NCI-H748 (cell line): ENCODE data around the gene NDUFAF8.
A peak's percentile ranks its signal among the peaks of the same experiment; 100 is the strongest.
"Not testable (repeated sequence)": the region's sequence is repeated elsewhere in the genome, so short reads cannot be mapped to it uniquely, and the experiment has no call there.

Experiments
- DNase-seq: peaks from one replicate; lab custom pipeline; 2025; ENCODE audit not compliant: unreplicated experiment; lab: John Stamatoyannopoulos, UW

NDUFAF8 gene

DNA sequence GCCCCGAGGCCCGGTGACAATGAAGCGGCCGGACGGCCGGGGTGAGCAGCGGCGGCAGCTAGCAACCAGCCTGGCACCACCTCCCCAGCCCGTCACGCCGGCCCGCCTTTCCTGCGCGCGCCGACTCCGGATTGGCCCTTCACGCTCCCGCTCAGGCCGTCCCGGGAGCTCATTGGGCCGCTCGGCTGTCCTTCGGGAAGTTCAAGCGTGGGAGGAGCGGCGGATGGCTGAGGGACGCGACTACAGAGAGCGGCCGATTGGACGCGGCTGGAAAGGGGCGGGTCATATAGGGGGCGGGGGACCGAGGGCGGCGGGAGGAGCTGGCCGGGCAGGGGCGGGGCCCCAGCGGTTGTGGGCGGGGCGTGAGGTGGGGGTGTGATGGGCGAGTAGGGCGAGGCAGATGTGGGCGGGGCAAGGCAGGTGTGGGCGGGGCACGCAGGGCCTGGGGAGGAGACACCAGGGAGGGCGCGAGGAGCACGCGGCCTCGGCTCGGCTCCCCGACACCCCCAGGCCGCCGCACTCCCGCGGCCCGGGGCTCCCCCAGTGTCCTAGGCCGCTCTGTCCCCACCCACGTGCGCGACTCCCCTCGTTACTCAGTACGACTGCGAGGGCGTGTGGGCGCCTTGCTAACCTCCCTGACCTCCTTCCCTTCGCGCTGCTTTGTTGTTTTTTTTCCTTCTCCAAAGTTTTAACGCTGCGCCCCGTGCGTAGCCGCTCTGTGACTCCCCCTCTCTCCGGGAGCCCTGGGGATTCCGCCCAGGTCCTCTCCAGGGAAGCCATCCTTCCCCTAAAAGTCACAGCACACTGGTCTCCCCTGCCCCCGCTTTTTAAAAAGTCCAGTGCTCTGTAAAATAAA lies 16.0 kb upstream of the NDUFAF8 start, which contains the start of gene CEP131:
Gene CEP131 (minus strand): TSS at position 60 of the 856 bp plus-strand sequence. CDS start 2,909 bp downstream, outside the sequence.
- DNase-seq, result peak; percentile 96

DNA sequence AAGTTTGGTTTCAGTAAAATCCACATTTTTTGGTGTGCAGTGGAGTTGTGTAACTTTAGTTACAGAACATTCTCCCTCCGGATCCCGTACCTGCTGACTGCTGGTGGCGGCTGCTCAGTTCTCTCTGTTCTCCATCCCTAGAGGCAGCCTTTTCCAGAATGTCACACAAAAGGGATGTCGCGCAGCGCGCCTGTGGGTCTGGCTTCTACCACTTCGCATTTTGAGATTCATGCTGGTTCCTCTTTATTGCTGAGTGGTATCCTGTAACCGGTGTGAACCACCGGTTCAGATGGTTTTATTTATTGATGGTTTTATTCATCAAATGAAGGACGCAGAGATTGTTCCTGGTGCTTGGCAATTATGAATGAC lies 15.4 kb upstream of the NDUFAF8 start:
- peak; percentile 63 for DNase-seq

DNA sequence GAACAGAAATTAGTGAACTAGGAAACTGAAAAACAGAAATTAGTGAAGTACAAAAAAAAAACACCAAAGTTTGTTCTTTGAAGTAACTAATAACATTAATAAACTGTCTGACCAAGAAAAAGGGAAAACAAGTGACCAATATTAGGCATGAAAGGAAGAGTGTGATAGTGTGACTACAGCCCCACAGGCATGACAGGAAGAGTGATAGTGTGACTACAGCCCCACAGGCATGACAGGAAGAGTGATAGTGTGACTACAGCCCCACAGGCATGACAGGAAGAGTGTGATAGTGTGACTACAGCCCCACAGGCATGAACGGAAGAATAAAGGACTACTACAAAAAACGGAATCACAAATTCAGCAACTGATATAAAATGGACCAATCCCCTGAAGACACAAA lies 11.5 kb upstream of the NDUFAF8 start:
- DNase-seq, result not testable (repeated sequence)

DNA sequence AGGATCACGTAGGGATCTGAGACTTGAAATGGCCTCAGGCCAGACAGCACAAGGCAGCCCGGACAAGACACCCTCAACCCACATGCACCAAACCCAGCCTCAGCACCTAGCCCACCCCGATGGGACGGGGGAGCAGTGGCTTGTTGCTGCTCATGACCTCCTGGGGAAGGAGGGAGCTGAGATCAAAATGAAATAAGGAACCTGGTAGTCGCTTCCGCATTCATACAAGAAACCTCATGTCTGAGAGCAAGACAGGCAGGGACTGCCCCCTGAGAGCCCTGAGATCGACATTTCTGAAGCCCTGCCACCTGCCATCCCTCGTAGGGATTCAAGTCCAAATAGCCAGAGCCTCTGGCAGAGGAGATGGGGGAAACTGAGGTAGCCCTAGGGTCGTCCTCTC lies 10.7 kb upstream of the NDUFAF8 start:
- DNase-seq, result no peak

DNA sequence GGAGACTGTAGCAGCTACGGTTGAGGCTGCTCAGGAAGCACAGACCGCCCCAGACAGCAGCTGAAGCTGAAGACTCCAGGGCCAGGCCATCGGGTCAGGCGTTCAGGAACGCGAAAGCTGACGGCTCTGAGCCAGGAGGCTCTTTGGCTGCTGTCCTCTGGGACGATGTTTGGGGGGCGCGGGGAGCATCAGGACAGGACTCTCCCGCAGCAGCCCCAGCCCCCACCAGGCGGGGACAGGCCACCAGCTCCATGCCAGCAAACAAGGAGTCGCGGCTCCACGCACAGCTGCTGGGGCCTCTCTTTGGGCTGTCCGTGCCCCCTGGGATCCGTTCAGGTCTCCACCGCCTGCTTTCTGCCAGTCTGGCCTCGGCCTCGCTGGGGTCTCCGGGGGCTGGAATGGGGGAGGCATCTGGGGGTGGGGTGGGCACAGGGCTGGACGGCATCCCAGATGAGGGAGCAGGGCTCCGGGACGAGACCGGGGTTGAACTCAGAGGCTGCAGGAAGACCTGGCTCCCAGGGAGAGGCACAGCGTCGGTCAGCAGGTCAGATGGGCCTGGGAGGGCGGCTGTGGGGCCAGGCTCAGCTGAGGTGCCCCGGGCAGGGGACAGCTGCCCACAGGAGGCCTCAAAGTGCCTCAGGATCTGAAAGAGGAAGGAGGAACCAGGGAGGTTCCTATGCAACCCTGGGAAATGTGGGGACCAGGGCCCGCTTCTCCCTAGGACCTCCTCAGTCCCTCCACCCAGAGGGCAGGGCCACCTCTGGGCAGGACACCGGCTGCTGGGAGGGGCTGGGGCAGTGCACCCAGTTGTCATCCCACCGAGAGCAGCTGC lies 10.1 kb upstream of the NDUFAF8 start:
- DNase-seq, result no peak

DNA sequence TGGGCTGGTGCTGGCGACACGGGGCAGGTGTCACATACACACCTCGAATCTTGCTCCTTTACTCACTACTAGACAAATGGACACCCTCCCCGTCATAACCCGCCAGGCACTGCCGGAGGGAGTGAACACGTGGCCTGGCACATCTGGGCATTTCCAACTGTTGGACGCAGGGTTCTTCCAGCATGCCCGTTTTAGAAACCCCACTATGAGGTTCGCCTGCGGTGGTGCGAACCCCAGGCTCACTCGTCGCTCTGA lies 9.5 kb upstream of the NDUFAF8 start:
- DNase-seq, result no peak

DNA sequence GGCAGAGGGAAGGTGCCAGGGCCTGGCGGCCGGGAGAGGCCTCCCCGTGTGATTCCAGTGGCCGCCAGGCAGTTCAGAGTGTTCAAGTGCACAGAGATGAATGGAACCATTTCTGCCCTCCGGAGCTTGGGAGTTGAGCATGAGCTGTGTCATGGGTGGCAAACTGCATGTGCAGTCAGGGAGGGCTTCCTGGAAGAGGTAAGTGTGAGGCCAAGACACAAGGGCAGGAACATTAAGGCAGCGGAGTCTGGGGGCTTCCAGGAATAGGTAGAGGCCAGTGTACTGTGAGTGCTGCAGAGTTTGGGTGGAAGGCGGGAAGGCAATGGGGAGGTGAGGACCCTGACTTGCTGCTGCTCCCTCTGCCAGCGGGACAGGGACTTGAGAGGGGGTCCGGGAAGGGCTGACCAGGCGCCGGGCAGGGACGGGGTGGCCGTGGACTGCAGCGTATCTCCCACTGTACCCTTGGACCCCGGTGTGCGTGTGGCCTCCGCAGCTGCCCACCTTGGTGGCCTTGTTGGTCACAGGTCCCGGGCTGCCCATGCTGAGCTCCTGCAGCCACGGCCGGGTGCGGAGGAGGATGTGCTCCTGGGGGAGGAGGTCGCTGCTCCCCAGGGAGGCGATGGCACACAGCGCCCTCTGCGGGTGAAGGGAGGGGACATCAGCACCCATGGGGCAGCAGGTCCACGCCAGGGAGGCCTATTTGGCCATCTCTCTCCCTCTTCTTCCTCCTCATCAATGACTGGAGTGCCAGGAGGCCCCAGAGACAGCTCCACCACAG lies 8.9 kb upstream of the NDUFAF8 start:
- DNase-seq, result no peak

DNA sequence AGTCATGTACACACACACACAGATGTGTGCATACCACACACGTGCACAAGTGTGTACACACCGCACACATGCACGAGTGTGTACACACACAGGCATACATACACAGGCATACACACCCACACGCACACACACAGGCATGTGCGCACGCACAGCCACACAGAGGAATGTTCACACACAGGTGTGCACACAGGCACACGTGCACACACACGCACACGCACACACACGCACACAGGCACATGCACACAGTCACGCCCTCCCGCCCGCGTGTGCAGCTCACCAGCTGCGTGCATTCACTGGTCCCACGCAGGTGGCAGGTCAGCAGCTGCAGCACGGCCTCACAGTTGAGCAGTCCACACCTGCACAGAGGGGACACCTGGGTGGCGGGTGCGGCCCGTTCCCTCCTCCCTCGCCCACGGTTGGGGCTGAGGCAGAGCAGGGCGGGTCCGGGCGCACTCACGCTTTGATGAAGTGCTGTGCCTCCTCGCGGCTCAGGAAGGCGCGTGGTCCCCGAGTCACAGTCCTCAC lies 7.9 kb upstream of the NDUFAF8 start:
- peak; percentile 18 for DNase-seq

DNA sequence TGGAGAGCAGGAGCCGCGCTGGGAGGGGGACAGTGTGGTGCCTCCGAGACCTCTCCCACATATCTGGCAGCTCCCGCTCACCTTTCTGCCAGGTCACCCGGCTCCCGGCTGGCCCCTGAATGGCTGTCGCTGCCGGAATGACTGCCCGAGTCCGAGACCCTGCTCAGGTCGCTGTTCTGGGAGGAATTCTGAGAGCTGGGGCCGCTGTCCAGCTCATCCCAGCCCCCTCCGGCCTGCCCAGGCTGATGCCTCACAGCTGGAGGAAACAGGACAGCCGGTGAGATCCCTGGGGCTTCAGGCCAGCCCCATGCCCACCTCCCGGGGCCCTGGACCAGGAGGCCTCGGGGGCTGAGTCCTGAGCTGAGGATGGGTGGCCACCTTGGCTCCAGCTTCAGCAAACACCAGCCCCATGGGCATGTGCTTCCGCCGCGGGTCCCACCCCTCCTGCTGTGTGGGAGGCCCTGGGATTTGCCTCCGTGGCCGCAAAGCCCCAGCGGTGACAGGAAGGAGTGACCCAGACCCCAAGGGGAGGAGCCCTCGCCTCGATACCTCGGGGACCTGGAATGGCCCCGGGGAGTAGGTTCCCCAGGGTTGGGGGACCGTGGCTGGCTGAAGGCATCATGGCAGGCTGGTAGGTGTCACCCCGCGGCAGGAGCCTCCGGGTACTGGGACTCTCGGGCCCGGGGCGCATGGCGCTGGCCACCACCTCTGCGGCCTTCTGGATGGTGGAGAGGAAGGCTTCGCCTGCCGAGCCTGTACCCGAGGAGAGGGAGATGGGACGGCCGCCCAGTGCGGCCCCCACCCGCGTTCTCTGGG lies 7.1 kb upstream of the NDUFAF8 start:
- DNase-seq, result no peak

DNA sequence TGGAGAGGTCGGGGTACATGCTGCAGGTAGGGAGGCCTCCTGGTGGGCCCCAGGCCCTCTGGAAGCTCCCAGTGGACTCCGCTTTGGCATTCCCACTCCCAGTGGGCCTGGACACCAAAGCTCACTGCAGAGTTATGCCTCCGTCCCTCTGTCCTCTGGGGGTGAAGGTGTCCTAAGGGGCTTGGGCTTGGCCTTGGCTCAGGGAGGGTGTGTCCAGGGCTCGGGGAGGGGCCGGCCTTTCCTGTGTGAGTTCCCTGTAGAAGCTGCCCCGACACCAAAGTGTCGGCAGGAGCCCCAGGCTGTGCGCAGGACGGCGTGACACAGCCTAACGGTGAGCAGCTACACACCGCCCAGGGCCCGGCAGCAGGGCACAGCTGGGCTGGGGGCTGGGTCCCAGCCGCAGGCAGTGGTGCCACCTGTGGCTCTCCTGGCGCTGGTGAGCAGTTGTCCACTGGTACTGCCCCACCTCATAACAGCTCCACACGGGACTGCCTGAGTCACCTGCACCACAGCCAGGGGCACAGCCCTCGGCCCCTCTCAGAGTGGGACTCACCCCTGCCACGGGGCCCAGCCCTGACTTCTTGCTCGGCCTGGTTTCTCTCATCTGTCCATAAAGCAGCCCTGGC lies 6.4 kb upstream of the NDUFAF8 start:
- no peak for DNase-seq

DNA sequence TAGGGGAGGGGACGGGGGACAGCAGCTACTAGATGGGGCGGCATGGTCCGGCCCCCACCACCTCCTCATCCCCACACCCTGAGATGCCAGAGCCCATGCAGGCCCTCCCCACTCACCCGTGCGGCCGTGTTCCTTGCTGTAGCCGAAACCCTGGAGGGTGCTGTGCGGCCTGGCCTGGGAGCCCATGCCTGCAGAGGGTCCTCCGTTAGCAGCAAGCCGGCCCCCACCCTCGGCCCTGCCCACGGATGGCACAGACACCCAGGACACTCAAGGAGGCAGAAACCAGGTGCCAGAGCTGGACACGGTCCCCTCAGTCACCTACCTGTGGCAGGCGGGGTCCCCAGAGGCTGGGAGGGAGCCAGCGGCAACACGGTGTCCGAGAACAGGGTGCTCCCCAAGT lies 5.8 kb upstream of the NDUFAF8 start:
- no peak for DNase-seq

DNA sequence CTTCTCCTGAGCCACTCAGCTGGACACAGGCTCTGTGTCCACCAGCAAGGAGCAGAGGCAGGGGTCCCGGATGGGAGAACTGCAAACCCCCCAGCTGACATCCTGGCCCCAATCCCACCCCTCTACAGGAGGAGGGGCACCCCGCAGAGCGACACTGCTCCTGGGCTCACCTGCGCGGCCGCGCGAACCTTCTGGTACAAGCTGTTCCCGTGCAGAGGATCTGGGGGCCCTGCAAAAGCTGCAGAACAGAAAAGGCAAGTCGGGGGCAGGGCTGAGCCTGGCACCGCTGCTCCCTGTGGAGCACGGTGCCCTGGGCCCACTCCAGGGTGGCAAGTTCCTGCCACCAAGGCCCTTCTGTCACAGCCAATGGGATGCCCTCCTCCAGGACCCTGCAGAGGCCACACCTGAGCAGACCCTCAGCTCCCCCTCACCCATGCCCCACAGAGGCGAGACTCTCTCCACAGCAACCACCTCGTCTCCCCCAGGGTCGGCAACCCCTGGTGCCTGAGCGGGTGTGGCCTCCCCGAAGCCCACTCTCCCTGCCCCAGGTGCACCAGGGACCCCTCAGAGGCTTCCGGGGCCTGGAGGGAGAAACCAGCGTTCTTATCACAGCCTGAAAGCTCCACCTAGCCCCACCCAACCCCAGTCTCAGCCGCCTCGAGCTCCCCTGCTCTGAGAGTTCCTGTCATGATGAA lies 5.2 kb upstream of the NDUFAF8 start:
- no peak for DNase-seq

DNA sequence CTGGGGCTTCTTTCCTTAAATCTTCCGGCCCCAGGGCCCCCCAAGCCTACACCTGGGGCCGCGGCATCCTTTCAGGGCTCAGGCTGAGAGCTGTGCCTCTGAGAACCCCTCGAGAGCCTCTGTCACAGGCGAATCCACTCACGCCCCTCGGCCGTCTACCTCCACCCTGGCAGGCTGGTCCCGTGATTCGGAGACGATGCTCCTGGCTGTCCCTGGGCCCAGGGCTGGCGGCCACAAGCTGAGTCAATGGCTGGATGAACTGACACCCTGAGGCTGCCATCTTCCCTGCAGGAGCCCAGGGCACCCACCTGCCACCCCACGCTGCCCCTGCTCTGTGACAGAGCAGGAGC lies 4.6 kb upstream of the NDUFAF8 start:
- no peak for DNase-seq

DNA sequence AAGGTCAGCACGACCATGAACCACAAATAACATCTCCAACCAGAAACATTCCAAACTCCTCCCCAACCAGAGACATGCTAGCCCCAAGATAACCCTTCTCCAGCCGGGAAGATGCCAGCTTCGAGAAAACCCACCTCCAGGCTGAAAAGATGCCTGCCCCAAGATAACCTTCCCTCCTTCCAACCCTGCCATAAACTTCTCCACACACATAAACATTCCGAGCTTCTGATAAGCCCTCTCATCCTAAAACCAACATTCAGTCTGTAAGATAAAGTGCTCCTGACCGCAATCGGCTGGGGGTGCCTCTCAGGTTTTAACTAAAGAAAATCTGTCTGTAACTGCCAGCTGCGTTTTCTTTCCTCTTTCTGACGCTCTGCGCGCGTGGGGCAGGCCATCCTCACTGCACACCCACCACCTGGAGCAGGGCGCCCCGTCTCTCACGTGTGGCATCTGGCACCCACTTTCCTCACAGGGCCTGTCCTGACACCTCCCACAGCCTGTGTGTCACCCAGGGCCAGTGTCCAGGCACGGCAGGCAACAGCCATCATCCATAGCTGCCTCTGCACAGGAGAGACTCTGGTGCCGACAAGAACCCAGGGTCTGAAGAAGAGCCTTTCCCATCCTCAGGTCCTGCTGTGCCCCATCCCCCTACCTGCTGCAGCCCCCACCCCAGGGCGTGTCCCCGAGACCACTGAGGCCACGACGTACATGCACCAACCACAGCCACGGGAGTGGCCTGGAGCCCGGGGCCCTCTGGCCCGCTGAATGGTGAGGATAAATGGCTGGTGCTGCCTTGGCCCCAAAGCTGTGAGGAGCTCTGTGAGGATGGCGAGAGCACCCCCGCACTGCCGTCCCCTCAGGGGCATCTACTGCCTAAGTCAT lies 3.9 kb upstream of the NDUFAF8 start:
- no peak for DNase-seq

DNA sequence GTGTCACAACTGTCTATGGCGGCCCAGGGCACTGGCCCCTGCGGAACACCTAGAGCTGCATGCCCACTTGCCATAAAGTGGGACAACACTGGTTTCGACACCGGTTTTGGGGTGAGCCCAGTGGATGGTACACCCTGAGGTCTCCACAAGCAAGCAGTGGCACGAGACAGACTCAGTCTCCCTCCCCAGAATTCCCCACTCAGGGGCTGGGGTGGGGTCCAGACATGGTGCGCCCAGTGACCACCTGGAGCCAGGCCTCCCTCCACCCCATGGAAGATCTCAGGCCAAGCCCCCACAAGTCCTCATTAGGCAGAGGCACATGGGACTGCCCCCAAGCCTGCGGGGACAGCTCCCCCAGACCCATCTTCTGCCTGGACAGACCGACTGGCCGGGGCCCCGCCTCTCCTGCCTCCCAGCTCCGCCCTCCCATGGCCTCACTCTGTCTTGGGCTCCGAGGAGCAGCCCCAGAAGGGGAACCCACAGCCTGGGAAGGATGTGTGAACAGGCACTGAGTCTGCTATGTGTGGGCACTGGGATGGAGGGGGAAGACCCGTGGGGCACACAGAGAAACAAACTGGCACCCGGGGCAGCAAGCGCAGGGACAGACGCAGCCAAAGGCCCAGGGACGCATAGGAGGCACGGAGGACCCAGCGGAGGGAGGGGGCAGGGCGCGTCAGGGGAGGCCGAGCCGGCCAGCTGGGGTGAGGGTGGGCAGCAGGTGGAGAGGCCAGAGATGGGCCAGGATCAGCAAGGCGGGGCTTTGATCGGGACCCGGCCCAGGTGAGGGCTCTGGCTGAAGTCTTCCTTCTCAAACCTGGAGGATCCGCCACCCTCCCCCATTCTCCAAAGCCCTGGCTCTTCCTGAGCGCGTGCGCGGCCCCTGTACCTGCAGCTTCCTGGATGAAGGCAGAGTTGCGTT lies 3.0 kb upstream of the NDUFAF8 start:
- DNase-seq, result no peak

DNA sequence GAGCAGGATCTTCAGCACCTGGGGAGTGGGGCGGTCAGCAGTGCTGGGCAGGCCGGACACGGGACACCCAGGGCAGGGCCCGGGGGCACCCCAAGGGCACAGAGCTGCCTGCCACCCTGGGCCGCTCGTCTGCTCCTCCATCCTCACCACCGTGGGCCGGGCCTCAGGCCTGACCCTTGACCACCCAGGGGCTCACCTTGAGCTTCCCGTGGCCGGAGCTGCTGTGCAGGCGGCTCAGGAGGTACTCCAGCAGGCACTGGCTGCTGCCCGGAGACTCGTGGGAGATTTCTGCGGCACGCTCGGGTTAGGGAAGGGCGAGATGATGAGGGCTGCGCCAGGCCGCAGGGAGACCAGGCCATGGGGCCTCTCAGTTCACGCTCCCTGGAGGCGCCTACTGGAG lies 2.3 kb upstream of the NDUFAF8 start:
- no peak for DNase-seq

DNA sequence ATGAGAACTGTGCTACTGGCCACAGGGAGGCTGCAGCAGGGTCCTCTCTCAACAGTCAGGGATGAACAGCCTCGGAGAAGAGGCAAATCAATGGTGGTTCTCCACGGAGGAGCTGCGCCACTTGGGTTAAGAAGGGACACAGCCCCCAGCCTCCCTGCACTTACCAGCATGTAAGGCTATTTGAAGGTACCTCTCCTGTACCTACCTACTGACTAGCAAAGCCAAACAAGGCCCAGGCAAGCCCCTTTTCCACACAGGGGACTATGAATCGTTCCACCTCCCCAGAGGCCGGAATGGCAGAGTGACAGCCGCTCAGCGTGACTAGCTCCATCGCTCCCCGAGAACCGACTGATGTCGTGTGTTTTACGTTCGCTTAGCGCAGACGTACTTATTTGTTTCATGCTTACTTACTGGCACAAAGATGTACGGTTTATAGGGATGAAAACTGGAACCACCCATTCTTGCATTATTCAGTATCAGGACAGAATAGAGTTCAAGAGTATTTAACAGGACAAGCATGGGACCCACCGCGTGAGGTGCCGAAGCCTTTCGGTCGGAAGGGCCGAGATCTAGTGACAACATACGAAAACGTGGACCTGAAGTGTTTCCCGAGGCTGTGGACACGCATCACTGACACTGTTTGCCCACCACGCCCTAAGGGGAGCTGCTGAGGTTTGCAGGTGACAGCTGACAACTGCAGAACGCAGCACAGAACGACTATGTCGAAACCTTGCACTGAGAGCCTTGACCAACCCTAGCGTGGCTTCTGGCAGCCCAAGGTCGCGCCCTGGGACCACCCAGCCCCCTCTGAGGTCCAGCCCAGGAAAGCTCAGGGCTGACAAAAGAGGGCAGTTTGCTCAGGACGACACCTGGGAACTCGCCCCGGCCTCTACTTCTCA lies 1.3 kb upstream of the NDUFAF8 start:
- peak; percentile 45 for DNase-seq
